HEK293 (cell line): Measurements from ENCODE around the gene ITGB3.

ENCODE experiments used
- GLIS2 ChIP-seq: fragments of 450-650 bp; formaldehyde crosslinking; IDR thresholded peaks from 2 replicates; pipeline ENCODE4 v1.5.1; 2016; ENCODE audit warnings: missing biosample characterization, missing genetic modification characterization
- MZF1 ChIP-seq: fragments of 450-650 bp; formaldehyde crosslinking; IDR thresholded peaks from 2 replicates; pipeline ENCODE4 v1.5.1; 2017; ENCODE audit warnings: missing biosample characterization, missing genetic modification characterization, borderline replicate concordance
- PRDM10 ChIP-seq: fragments of 450-650 bp; formaldehyde crosslinking; IDR thresholded peaks from 2 replicates; pipeline ENCODE4 v1.5.1; 2016; ENCODE audit warnings: missing biosample characterization, missing genetic modification characterization
- PRDM6 ChIP-seq: fragments of 450-650 bp; formaldehyde crosslinking; IDR thresholded peaks from 2 replicates; pipeline ENCODE4 v1.5.1; 2017; ENCODE audit warnings: missing biosample characterization, missing genetic modification characterization
- SP7 ChIP-seq: fragments of 450-650 bp; formaldehyde crosslinking; IDR thresholded peaks from 2 replicates; pipeline ENCODE4 v1.5.1; 2016; ENCODE audit warnings: missing biosample characterization, missing genetic modification characterization
- ZBTB1 ChIP-seq: fragments of 450-650 bp; formaldehyde crosslinking; IDR thresholded peaks from 2 replicates; pipeline ENCODE4 v1.5.1; 2016; ENCODE audit warnings: missing biosample characterization, missing genetic modification characterization
- ZBTB48 ChIP-seq: fragments of 450-650 bp; formaldehyde crosslinking; IDR thresholded peaks from 2 replicates; pipeline ENCODE4 v1.5.1; 2016; ENCODE audit warnings: missing biosample characterization, missing genetic modification characterization
- ZFHX2 ChIP-seq: fragments of 450-650 bp; formaldehyde crosslinking; conservative IDR thresholded peaks from 2 replicates; pipeline ENCODE4 v1.5.1; 2016; ENCODE audit warnings: missing biosample characterization, missing genetic modification characterization
- ZFP41 ChIP-seq: fragments of 450-650 bp; formaldehyde crosslinking; IDR thresholded peaks from 2 replicates; pipeline ENCODE4 v1.5.1; 2016; ENCODE audit warnings: missing biosample characterization, missing genetic modification characterization, borderline replicate concordance
- ZNF132 ChIP-seq: fragments of 450-650 bp; formaldehyde crosslinking; IDR thresholded peaks from 2 replicates; pipeline ENCODE4 v1.5.1; 2017; ENCODE audit warnings: missing biosample characterization, missing genetic modification characterization, borderline replicate concordance
- ZNF148 ChIP-seq: fragments of 450-650 bp; formaldehyde crosslinking; IDR thresholded peaks from 2 replicates; pipeline ENCODE4 v1.5.0; 2017; ENCODE audit warnings: missing biosample characterization, missing genetic modification characterization, borderline replicate concordance
- ZNF23 ChIP-seq: fragments of 450-650 bp; formaldehyde crosslinking; IDR thresholded peaks from 2 replicates; pipeline ENCODE4 v1.5.1; 2016; ENCODE audit warnings: missing biosample characterization, missing genetic modification characterization, borderline replicate concordance
- ZNF366 ChIP-seq: fragments of 450-650 bp; formaldehyde crosslinking; conservative IDR thresholded peaks from 2 replicates; pipeline ENCODE4 v1.5.1; 2016; ENCODE audit warnings: missing biosample characterization, missing genetic modification characterization
- ZNF473 ChIP-seq: fragments of 450-650 bp; formaldehyde crosslinking; IDR thresholded peaks from 2 replicates; pipeline ENCODE4 v1.5.1; 2017; ENCODE audit warnings: missing biosample characterization, missing genetic modification characterization
- ZNF544 ChIP-seq: fragments of 450-650 bp; formaldehyde crosslinking; IDR thresholded peaks from 2 replicates; pipeline ENCODE4 v1.5.0; 2017; ENCODE audit warnings: missing biosample characterization, missing genetic modification characterization
- ZNF624 ChIP-seq: fragments of 450-650 bp; formaldehyde crosslinking; IDR thresholded peaks from 2 replicates; pipeline ENCODE4 v1.5.1; 2017; ENCODE audit warnings: missing biosample characterization, missing genetic modification characterization
- ZNF629 ChIP-seq: fragments of 450-650 bp; formaldehyde crosslinking; IDR thresholded peaks from 2 replicates; pipeline ENCODE4 v1.5.1; 2017; ENCODE audit warnings: missing biosample characterization, missing genetic modification characterization
- ZNF701 ChIP-seq: fragments of 450-650 bp; formaldehyde crosslinking; IDR thresholded peaks from 2 replicates; pipeline ENCODE4 v1.5.1; 2016; ENCODE audit warnings: missing biosample characterization, missing genetic modification characterization
- ZNF76 ChIP-seq: fragments of 450-650 bp; formaldehyde crosslinking; IDR thresholded peaks from 2 replicates; pipeline ENCODE4; 2016; ENCODE audit warnings: low read depth, missing biosample characterization, missing genetic modification characterization, borderline replicate concordance
- ZNF776 ChIP-seq: fragments of 450-650 bp; formaldehyde crosslinking; IDR thresholded peaks from 2 replicates; pipeline ENCODE4 v1.5.0; 2017; ENCODE audit warnings: missing biosample characterization, missing genetic modification characterization, borderline replicate concordance
- ZNF777 ChIP-seq: fragments of 450-650 bp; formaldehyde crosslinking; IDR thresholded peaks from 2 replicates; pipeline ENCODE4 v1.5.1; 2017; ENCODE audit warnings: missing biosample characterization, missing genetic modification characterization, borderline replicate concordance
- ZNF791 ChIP-seq: fragments of 450-650 bp; formaldehyde crosslinking; IDR thresholded peaks from 2 replicates; pipeline ENCODE4 v1.5.1; 2016; ENCODE audit warnings: missing biosample characterization, missing genetic modification characterization
- ZNF830 ChIP-seq: fragments of 450-650 bp; IDR thresholded peaks from 2 replicates; pipeline ENCODE4 v1.5.0; 2018; ENCODE audit warnings: missing biosample characterization, missing genetic modification characterization, low read depth, mild to moderate bottlenecking, moderate library complexity
- ZSCAN18 ChIP-seq: fragments of 450-650 bp; formaldehyde crosslinking; IDR thresholded peaks from 2 replicates; pipeline ENCODE4 v1.5.1; 2016; ENCODE audit warnings: missing biosample characterization, missing genetic modification characterization
- ZSCAN30 ChIP-seq: fragments of 450-650 bp; IDR thresholded peaks from 2 replicates; pipeline ENCODE4 v1.5.1; 2018; ENCODE audit warnings: missing biosample characterization, mild to moderate bottlenecking, missing genetic modification characterization, moderate library complexity
- ZSCAN5A ChIP-seq: fragments of 450-650 bp; formaldehyde crosslinking; IDR thresholded peaks from 2 replicates; pipeline ENCODE4 v1.5.1; 2016; ENCODE audit warnings: missing biosample characterization, missing genetic modification characterization

ITGB3 gene

GRCh38 chr17:47275245-47275984 is 21.8 kb downstream of the ITGB3 start (continued):
- TF ChIP-seq ZSCAN5A (tag by site-specific recombination) (no peak), ZSCAN30 (tag by site-specific recombination) (no peak), ZNF23 (tag by site-specific recombination) (no peak), PRDM10 (0 out of 2 replicates have a peak, but pooled peaks have one; percentile 25), ZNF830 (tag by site-specific recombination) (no peak), ZNF148 (0 out of 2 replicates have a peak, but pooled peaks have one; percentile 35), ZSCAN18 (tag by site-specific recombination) (no peak), ZFP41 (tag by site-specific recombination) (no peak), ZNF791 (tag by site-specific recombination) (no peak), MZF1 (tag by site-specific recombination) (no peak), ZNF76 (tag by site-specific recombination) (no peak), ZNF366 (peak; percentile 43; the same call in 1 of the 2 replicates), ZNF473 (tag by site-specific recombination) (no peak), ZFHX2 (tag by site-specific recombination) (0 out of 2 replicates have a peak, but pooled peaks have one; percentile 4), PRDM6 (tag by site-specific recombination) (no peak), ZBTB48 (tag by site-specific recombination) (no peak; the same call in 1 of the 2 replicates), ZNF701 (no peak), ZNF544 (tag by site-specific recombination) (no peak), GLIS2 (tag by site-specific recombination) (peak; percentile 39; the same call in 1 of the 2 replicates), ZNF629 (no peak), SP7 (tag by site-specific recombination) (peak; percentile 72), ZNF777 (no peak), ZNF776 (no peak), ZNF132 (no peak), ZNF624 (no peak), ZBTB1 (no peak)
